NT2/D1 (cell line): Measurements from ENCODE around the gene HS6ST3.

Source experiments
- SUZ12 ChIP-seq: IDR thresholded peaks from 2 replicates; pipeline ENCODE4 v1.6.1; 2011; ENCODE audit not compliant: insufficient read length, insufficient read depth; ENCODE audit errors: extremely low read depth
- YY1 ChIP-seq: IDR thresholded peaks from 2 replicates; pipeline ENCODE4 v1.6.1; 2011; ENCODE audit not compliant: insufficient read length, insufficient read depth

- TF ChIP-seq SUZ12: no peak
- no peak for TF ChIP-seq YY1
These were observed 591.0 kb downstream of the HS6ST3 start for GRCh38 chr13:96680898-96681297.
